Measurements from ENCODE around the gene MRPL19. TPM values are rescaled to one million over a fixed set of nuclear protein-coding genes. Genes with fewer than 3 reads are reported as not detected.

Gene MRPL19
- total RNA-seq, 1 experiment from 2014 or later, result 50.2 TPM

- TF ChIP-seq REST (IDR thresholded peaks at IDR 0.05; ENCODE audit: insufficient read depth in 1 of 2, low read depth in 2 of 2, low read length in 1 of 2) (no peak), POLR2AphosphoS5 (IDR thresholded peaks at IDR 0.05; ENCODE audit: low read depth, low read length) (no peak), CTCF (IDR thresholded peaks at IDR 0.05) (no peak), TCF7L2 (IDR thresholded peaks at IDR 0.05; ENCODE audit: low read depth, low read length) (no peak), SIN3A (IDR thresholded peaks at IDR 0.05; ENCODE audit: borderline replicate concordance, insufficient read depth, low read depth, low read length) (no peak)
- Histone ChIP-seq H3K4me3 (ENCODE audit: low read depth in 2 of 2, low read length in 2 of 2) (no peak overlapping the region), H3K27me3 (ENCODE audit: control insufficient read depth, insufficient read depth, low read length) (no peaks in the 10 kb centered on the region), H3K27ac (ENCODE audit: low read length) (no peak overlapping the region), H3K9me3 (ENCODE audit: control insufficient read depth, insufficient read depth, low read depth, low read length) (no peaks in the 10 kb centered on the region), H3K36me3 (ENCODE audit: control insufficient read depth, insufficient read depth, low read length) (peaks cover 2% of the 10 kb centered on the region; the same call in 1 of the 2 replicates), H3K4me1 (ENCODE audit: control insufficient read depth, insufficient read depth, low read length) (no peaks in the 10 kb centered on the region)
- in situ Hi-C loops (cut with HindIII; ENCODE audit: low pct_unique_long_range_greater_than_20kb, low sequenced_read_pairs) (no loop called here), intact Hi-C loops (cut with micrococcal nuclease; ENCODE audit: unreplicated experiment) (no loop called here)
- BruUV-seq (replicated peaks), result no TSS peak
- DNase-seq (ENCODE audit: low read depth, low spot score) (no peak), ATAC-seq (no peak)
- ChIA-PET POLR2A (no interaction called here), CTCF (interaction anchor here (0.9 kb wide), 1 partner anchor 36 kb away, joined by 4 read pairs; no protein-coding TSS in a partner anchor)
These were observed 29.9 kb downstream of the MRPL19 start for GRCh38 chr2:75676464-75676863.

GRCh38 chr2:75679556-75679955, 33.0 kb downstream of the MRPL19 start:
- no peak overlapping the region for H3K27ac ChIP-seq (ENCODE audit: low read length)
- H3K4me1 ChIP-seq (ENCODE audit: control insufficient read depth, insufficient read depth, low read length), result no peaks in the 10 kb centered on the region
- no peaks in the 10 kb centered on the region for H3K27me3 ChIP-seq (ENCODE audit: control insufficient read depth, insufficient read depth, low read length)
- POLR2A ChIA-PET, result no interaction called here
- no TSS peak for BruUV-seq (replicated peaks)
- no peak for TF ChIP-seq CTCF (IDR thresholded peaks at IDR 0.05)
- no peak for TF ChIP-seq REST (IDR thresholded peaks at IDR 0.05; ENCODE audit: insufficient read depth in 1 of 2, low read depth in 2 of 2, low read length in 1 of 2)
- no peak for TF ChIP-seq SIN3A (IDR thresholded peaks at IDR 0.05; ENCODE audit: borderline replicate concordance, insufficient read depth, low read depth, low read length)
- TF ChIP-seq TCF7L2 (IDR thresholded peaks at IDR 0.05; ENCODE audit: low read depth, low read length), result no peak
- TF ChIP-seq POLR2AphosphoS5 (IDR thresholded peaks at IDR 0.05; ENCODE audit: low read depth, low read length), result no peak
- H3K9me3 ChIP-seq (ENCODE audit: control insufficient read depth, insufficient read depth, low read depth, low read length), result no peaks in the 10 kb centered on the region
- in situ Hi-C loops (cut with HindIII; ENCODE audit: low pct_unique_long_range_greater_than_20kb, low sequenced_read_pairs) (no loop called here), intact Hi-C loops (cut with micrococcal nuclease; ENCODE audit: unreplicated experiment) (no loop called here)
- DNase-seq (ENCODE audit: low read depth, low spot score), result no peak
- ATAC-seq, result no peak
- CTCF ChIA-PET, result interaction anchor here (0.6 kb wide), 1 partner anchor 23 kb away, joined by 4 read pairs; no protein-coding TSS in a partner anchor
- no peak overlapping the region for H3K4me3 ChIP-seq (ENCODE audit: low read depth in 2 of 2, low read length in 2 of 2)
- no peaks in the 10 kb centered on the region for H3K36me3 ChIP-seq (ENCODE audit: control insufficient read depth, insufficient read depth, low read length)
